BJ (cell line): Measurements from ENCODE around the gene SFMBT1. TPM values are rescaled to one million over a fixed set of nuclear protein-coding genes. Genes with fewer than 3 reads are reported as not detected.

Experiments
- CTCF ChIA-PET: fragments of 350-600 bp; formaldehyde crosslinking; extraction: SDS; loops from one replicate; lab custom pipeline; 2021; ENCODE audit warnings: antibody characterized with exemption, inconsistent platforms; lab: Yijun Ruan, JAX
- POLR2A ChIA-PET: fragments of 300-600 bp; sonication (Branson Sonifier 250); formaldehyde crosslinking; extraction: SDS; loops from one replicate; lab custom pipeline; 2021; ENCODE audit warnings: antibody characterized with exemption; lab: Charles Lee
- DNase-seq: peaks from one replicate; pipeline ENCODE4 v3.0.0-alpha.2; 2011; ENCODE audit warnings: low read depth
- H3K27me3 ChIP-seq: 2 replicates; pipeline ENCODE4 v1.6.0; 2011; ENCODE audit warnings: low read length; ENCODE audit not compliant: control insufficient read depth, insufficient read depth
- H3K36me3 ChIP-seq: 2 replicates; pipeline ENCODE4 v1.5.1; 2011; ENCODE audit warnings: low read length; ENCODE audit not compliant: control insufficient read depth, insufficient read depth
- H3K4me3 ChIP-seq: 2 replicates; pipeline ENCODE4 v1.5.1; 2011; ENCODE audit warnings: low read depth, mild to moderate bottlenecking, control low read depth, low read length
- CTCF ChIP-seq: IDR thresholded peaks from 2 replicates; pipeline ENCODE4 v1.5.1; 2011; ENCODE audit warnings: low read depth, mild to moderate bottlenecking, control low read depth, inconsistent platforms, low read length, moderate library complexity; ENCODE audit not compliant: insufficient read depth
- polyA plus RNA-seq: library from polyadenylated mRNA; depleted of rRNA; stranded (reverse); fragments of >200 nt; gene quantifications from 2 replicates; pipeline ENCODE4 v1.2.3, GENCODE V29; 2011

The SFMBT1 gene
- polyA plus RNA-seq, 1 experiment, result 2.1 TPM

DNA sequence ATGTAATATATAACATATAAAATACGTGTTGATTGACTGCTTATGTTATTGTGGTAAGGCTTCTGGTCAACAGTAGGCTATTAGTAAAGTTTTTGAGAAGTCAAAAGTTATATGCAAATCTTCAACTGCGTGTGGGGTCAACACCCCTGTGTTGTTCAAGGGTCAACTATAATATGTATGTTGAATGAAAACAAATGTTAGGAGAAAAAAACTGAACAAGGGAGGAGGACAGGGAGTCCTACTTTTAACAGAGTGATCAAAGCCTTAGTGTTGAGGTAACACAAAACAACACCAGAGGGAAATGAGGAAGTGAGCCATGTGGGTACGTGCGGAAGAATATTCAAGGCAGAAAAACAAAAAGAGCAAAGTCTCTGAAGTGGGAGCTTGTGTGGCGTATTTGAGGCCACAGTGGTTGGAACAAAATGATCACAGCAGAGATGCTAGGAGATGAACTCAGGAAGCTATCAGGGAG is 62.5 kb downstream of the SFMBT1 start:
- POLR2A ChIA-PET, result no interaction called here
- CTCF ChIA-PET, result interaction anchor here (1.0 to 1.2 kb wide), 2 partner anchors 22 to 48 kb away, joined by 3 read pairs; no protein-coding TSS in a partner anchor
- no peak for DNase-seq

DNA sequence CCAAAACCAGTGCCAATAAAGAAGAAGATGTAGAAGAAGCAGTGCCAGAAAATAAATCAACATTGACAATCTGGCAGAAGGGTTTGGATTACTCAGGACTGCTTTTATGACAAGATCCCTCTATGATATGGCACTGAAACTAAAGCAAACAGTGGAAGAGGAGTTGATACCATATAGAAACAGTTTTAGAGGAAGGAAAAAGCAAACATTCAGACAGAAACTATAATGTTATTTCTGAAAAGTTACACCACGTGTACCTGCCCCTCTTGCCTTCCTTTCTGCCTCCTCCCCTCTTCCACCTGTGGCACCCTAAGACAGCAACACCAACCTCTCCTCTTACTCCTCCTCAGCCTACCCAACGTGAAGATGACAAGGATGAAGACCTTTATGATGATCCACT is 63.0 kb downstream of the SFMBT1 start:
- POLR2A ChIA-PET, result no interaction called here
- CTCF ChIA-PET, result no interaction called here
- Histone ChIP-seq H3K4me3 (no peak overlapping the region), H3K27me3 (no peaks in the 10 kb centered on the region), H3K36me3 (no peaks in the 10 kb centered on the region)
- TF ChIP-seq CTCF, result no peak
- no peak for DNase-seq

More for the DNA sequence above, 62.5 kb downstream of the SFMBT1 start:
- Histone ChIP-seq H3K4me3 (no peak overlapping the region), H3K36me3 (no peaks in the 10 kb centered on the region), H3K27me3 (no peaks in the 10 kb centered on the region)
- TF ChIP-seq CTCF, result no peak

- CTCF ChIA-PET, result interaction anchor here (1.2 kb wide), 1 partner anchor 237 kb away, joined by 4 read pairs; no protein-coding TSS in a partner anchor
- no peak for DNase-seq
- no peaks in the 10 kb centered on the region for H3K36me3 ChIP-seq
- POLR2A ChIA-PET, result no interaction called here
- no peak for TF ChIP-seq CTCF
- no peaks in the 10 kb centered on the region for H3K27me3 ChIP-seq
- H3K4me3 ChIP-seq, result no peak overlapping the region
These were observed 66.5 kb downstream of the SFMBT1 start for GRCh38 chr3:52979190-52979983.

GRCh38 chr3:52978109-52978754 is 67.6 kb downstream of the SFMBT1 start:
- TF ChIP-seq CTCF, result no peak
- no peaks in the 10 kb centered on the region for H3K36me3 ChIP-seq
- ChIA-PET CTCF (interaction anchor here (0.9 kb wide), 1 partner anchor 49 kb away, joined by 3 read pairs; no protein-coding TSS in a partner anchor), POLR2A (interaction anchor here (0.5 kb wide), 1 partner anchor 259 kb away, joined by 8 read pairs; no protein-coding TSS in a partner anchor)
- no peak overlapping the region for H3K4me3 ChIP-seq
- no peaks in the 10 kb centered on the region for H3K27me3 ChIP-seq
- DNase-seq, result no peak

GRCh38 chr3:52973806-52974205 is 72.1 kb downstream of the SFMBT1 start:
- POLR2A ChIA-PET, result no interaction called here
- Histone ChIP-seq H3K27me3 (no peaks in the 10 kb centered on the region), H3K4me3 (no peak overlapping the region), H3K36me3 (no peaks in the 10 kb centered on the region)
- CTCF ChIA-PET, result interaction anchor here (0.6 kb wide), 1 partner anchor 229 kb away, joined by 5 read pairs; no protein-coding TSS in a partner anchor
- no peak for TF ChIP-seq CTCF
- no peak for DNase-seq
